ENCODE data around the gene TMC6.

TMC6 gene

DNA sequence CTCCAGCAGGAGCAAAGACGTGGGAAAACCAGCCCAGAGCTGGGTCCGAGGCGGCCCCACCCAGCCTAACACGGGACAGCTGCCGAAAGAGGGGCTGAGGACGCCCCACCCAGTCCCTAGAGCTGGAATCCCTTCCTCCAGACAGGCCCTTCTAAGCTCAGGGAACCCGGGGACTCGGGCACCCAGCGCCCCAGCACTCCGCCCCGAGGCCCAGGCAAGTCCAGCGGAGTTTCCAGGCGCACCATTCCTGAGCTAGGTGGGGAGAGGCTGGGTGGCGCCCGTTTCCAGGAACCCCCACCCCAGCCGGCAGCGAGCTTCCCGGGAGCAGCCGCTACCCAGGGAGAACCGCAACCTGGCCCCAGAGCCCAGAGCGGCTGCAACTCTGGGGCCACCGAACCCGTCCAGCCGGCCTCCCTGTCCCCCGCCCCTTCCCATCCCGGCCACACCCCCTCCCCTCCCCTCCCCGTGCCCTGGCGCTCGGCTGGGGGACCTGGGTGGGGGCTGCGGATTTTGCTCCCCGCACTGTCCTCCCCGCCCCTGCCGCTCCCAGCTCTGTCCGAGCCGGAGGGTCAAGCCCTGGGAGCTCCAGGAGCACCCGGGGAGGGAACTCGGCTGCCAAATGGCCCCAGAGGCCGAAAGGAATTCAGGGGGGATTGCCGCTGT is 536 bp downstream of the TMC6 start:
- Histone ChIP-seq H3K4me3 (ENCODE audit: low read depth, low read length) (peak overlapping the region; percentile 47), H3K27me3 (replicated peaks) (peaks cover 8% of the 10 kb centered on the region), H3K27ac (no peak overlapping the region), H3K36me3 (replicated peaks) (peaks cover 3% of the 10 kb centered on the region)
- in situ Hi-C loops (cut with HindIII; ENCODE audit: low pct_ligation_motif_present, low sequenced_read_pairs) = no loop called here
- DNase-seq = no peak
- TF ChIP-seq, protein P1, sequence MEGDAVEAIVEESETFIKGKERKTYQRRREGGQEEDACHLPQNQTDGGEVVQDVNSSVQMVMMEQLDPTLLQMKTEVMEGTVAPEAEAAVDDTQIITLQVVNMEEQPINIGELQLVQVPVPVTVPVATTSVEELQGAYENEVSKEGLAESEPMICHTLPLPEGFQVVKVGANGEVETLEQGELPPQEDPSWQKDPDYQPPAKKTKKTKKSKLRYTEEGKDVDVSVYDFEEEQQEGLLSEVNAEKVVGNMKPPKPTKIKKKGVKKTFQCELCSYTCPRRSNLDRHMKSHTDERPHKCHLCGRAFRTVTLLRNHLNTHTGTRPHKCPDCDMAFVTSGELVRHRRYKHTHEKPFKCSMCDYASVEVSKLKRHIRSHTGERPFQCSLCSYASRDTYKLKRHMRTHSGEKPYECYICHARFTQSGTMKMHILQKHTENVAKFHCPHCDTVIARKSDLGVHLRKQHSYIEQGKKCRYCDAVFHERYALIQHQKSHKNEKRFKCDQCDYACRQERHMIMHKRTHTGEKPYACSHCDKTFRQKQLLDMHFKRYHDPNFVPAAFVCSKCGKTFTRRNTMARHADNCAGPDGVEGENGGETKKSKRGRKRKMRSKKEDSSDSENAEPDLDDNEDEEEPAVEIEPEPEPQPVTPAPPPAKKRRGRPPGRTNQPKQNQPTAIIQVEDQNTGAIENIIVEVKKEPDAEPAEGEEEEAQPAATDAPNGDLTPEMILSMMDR (IDR thresholded peaks at IDR 0.05; ENCODE audit: low read depth, low read length, missing control alignments) = no peak

DNA sequence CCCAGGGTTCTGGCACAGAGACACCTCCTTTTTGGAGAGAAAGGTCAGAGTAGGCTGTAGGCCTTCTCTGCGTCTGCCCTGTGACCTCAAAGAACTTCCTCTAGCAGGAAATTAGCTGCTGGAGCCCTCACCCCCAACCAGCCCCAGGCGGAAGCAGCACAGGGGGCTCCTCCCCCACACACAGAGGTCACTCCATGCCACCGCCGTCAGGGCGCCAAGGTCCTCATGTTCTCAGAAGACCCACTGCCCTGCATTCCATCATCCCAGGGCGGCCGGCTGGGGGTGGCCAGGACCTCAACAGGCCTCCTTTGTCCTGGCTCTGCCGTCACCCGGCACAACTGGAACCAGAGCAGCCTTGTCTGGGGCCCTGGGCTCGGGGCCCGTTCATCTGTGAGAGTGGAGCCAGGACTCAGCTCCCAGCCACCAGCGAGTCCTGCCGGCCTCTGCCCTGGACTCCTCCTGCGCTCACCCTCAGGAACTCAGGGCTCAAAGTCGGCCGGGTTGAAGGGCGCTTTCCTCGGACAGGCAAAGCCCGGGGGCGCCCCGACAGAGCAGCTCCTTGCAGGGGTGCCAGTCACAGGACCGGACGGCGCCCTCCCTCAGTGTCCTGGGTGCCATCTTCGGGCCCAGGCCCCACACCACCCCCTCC is 1.2 kb downstream of the TMC6 start:
- peaks cover 4% of the 10 kb centered on the region for H3K36me3 ChIP-seq (replicated peaks)
- in situ Hi-C loops (cut with HindIII; ENCODE audit: low pct_ligation_motif_present, low sequenced_read_pairs) = no loop called here
- DNase-seq = no peak
- no peak overlapping the region for H3K27ac ChIP-seq
- peaks cover 8% of the 10 kb centered on the region for H3K27me3 ChIP-seq (replicated peaks)
- TF ChIP-seq, protein P1 (IDR thresholded peaks at IDR 0.05; ENCODE audit: low read depth, low read length, missing control alignments) = no peak
- H3K4me3 ChIP-seq (ENCODE audit: low read depth, low read length) = peak overlapping the region; percentile 47

DNA sequence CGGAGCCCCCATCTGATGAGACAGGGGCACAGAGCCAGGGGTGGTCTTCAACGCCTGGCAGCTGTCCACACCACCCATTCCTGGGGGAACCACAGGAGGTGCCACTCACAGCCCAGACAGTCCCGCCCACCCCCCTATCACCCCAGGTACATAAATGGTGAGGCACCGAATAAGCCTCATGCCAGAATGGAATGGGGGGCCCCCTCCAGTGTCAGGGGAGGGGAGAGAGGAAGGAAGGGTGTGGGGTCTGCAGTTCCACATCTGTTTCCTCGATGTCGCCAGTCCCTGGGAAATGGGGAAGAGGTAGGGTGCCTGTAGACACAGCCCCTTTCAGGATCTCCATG is 1.7 kb downstream of the TMC6 start:
- H3K27ac ChIP-seq = no peak overlapping the region

DNA sequence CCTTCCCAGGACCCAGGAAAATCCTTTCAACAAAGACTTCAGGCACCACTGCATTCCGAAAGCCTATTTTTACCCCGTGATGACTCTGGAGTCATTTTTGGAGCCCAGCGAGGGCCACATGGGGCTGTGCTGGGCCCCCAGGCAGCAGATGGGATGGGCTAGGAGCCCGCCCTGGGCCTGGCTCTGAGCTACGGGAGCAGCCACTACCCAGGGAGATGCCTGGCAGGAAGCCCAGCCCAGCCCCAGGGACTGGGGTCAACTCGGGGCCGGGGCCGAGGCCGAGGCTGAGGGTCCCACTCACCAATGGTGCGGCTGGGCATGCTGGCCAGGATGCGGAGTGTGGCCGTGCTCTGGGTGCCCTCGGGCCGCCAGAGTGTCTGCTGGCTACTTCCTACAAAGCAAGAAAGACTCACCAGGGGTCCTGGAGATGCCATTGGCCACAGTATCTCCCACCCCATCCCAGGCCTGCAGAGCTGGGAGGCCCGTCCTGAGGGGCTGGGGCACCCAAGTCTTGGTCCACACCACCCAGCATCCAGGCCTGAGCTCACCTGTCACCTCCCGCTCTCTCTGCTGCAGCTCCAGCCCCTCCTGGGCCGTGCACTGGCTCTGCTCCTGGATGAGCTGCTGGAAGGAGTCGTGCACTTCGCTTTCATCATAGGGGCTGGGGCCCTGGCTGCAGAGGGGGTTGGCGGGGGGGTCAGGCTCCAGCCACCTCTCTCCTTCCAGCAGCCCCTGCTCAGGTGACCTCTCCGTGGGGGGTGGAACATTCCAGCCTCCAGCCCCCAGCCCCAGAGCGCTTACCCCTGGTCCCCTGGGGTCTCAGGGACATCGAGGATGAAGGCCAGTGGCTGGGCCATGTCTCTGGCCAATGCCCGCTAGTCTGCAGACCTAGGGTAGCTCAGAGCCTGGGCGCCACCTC is 2.3 kb downstream of the TMC6 start:
- no peak for DNase-seq
- Histone ChIP-seq H3K27me3 (replicated peaks) (peaks cover 4% of the 10 kb centered on the region), H3K36me3 (replicated peaks) (peaks cover 4% of the 10 kb centered on the region), H3K27ac (no peak overlapping the region), H3K4me3 (ENCODE audit: low read depth, low read length) (no peak overlapping the region)
- TF ChIP-seq, protein P1 (IDR thresholded peaks at IDR 0.05; ENCODE audit: low read depth, low read length, missing control alignments) = no peak
- in situ Hi-C loops (cut with HindIII; ENCODE audit: low pct_ligation_motif_present, low sequenced_read_pairs) = no loop called here

More for the DNA sequence above, 1.7 kb downstream of the TMC6 start:
- TF ChIP-seq, protein P1 (IDR thresholded peaks at IDR 0.05; ENCODE audit: low read depth, low read length, missing control alignments) = no peak
- H3K4me3 ChIP-seq (ENCODE audit: low read depth, low read length) = no peak overlapping the region
- no peak for DNase-seq
- H3K36me3 ChIP-seq (replicated peaks) = peaks cover 4% of the 10 kb centered on the region
- peaks cover 8% of the 10 kb centered on the region for H3K27me3 ChIP-seq (replicated peaks)
- in situ Hi-C loops (cut with HindIII; ENCODE audit: low pct_ligation_motif_present, low sequenced_read_pairs) = no loop called here

DNA sequence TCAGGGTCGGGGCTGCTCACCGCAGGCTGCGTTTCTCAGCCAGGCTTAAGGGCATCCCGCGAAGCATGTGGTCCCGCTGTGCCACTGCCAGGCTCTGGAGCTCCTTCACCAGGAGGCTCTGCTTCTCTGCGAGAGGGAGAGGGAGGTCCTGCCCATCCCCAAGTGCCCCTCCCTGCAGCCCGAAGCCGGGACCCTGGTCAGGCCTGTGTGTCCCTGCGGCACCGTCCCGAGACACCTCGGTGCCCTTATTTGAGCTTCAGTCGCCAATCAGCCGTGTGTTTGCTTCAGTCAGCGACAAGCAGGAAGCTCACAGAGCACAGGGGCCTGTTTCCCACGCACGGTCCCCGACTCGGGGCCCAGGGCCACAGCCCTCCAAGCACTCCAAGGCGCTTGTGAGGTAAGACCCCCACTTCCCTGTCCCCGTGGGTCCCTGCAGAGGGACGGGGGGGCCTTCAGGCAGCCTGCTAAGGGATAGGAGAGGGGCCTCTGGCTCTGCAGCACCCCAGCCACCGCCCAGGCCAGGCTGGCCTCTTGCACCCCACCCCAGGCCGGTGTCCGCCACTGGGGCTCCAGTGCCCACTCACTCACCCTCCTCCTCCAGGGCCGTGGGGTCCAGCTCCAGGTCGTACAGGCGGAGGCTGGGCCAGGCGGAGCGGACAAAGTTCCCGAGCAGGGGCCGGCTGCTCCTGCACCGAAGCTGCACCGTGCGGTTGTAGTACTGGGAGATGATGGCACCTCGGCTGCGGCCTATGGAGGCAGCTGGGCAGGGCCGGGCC is 3.2 kb downstream of the TMC6 start:
- Histone ChIP-seq H3K36me3 (replicated peaks) (peaks cover 4% of the 10 kb centered on the region), H3K27me3 (replicated peaks) (no peaks in the 10 kb centered on the region), H3K4me3 (ENCODE audit: low read depth, low read length) (no peak overlapping the region), H3K27ac (no peak overlapping the region)
- in situ Hi-C loops (cut with HindIII; ENCODE audit: low pct_ligation_motif_present, low sequenced_read_pairs) = no loop called here
- no peak for DNase-seq
- TF ChIP-seq, protein P1 (IDR thresholded peaks at IDR 0.05; ENCODE audit: low read depth, low read length, missing control alignments) = no peak
